OCI-LY3 (cell line): ENCODE data around the gene RTP5.

Experiments
- EZH2phosphoT487 ChIP-seq: fragments of 200-600 bp; shearing (Covaris generic); IDR thresholded peaks from 2 replicates; pipeline ENCODE4 v1.6.1; 2018; ENCODE audit warnings: antibody characterized with exemption, mixed run types, low read depth
- TF ChIP-seq, protein P1 (sequence below): fragments of 200-600, 300-600 bp; sonication (generic); IDR thresholded peaks from 2 replicates; pipeline ENCODE4 v1.5.1; 2014; ENCODE audit warnings: antibody characterized with exemption, low read length, low read depth

GRCh38 chr2:241862775-241863535, 6.6 kb upstream of the RTP5 start:
- TF ChIP-seq, protein P1, sequence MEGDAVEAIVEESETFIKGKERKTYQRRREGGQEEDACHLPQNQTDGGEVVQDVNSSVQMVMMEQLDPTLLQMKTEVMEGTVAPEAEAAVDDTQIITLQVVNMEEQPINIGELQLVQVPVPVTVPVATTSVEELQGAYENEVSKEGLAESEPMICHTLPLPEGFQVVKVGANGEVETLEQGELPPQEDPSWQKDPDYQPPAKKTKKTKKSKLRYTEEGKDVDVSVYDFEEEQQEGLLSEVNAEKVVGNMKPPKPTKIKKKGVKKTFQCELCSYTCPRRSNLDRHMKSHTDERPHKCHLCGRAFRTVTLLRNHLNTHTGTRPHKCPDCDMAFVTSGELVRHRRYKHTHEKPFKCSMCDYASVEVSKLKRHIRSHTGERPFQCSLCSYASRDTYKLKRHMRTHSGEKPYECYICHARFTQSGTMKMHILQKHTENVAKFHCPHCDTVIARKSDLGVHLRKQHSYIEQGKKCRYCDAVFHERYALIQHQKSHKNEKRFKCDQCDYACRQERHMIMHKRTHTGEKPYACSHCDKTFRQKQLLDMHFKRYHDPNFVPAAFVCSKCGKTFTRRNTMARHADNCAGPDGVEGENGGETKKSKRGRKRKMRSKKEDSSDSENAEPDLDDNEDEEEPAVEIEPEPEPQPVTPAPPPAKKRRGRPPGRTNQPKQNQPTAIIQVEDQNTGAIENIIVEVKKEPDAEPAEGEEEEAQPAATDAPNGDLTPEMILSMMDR = no peak
- no peak for TF ChIP-seq EZH2phosphoT487
